A549 (cell line): ENCODE data around the gene TPSG1. TPM values are rescaled to one million over a fixed set of nuclear protein-coding genes. Genes with fewer than 3 reads are reported as not detected.

Source experiments
- ATAC-seq, 2 experiments: fragments of 200-7000 bp in 1 of 2; fragments of >200 bp in 1 of 2; cut with Nextera tagmentation in 1 of 2; cut with Tn5 transposase in 1 of 2; 3 replicates each; pipeline versions ENCODE4 v1.8.0 to v1.9.1; 2018 to 2020; ENCODE audit warnings: mild to moderate bottlenecking in 1 of 2, moderate library complexity in 1 of 2
- CTCF ChIA-PET: fragments of 300-600 bp; sonication (Branson Sonifier 250); formaldehyde crosslinking; extraction: SDS; loops from one replicate; lab custom pipeline; 2021; ENCODE audit warnings: antibody characterized with exemption, inconsistent platforms; lab: Yijun Ruan, JAX
- POLR2A ChIA-PET: fragments of 350-600 bp; formaldehyde crosslinking; extraction: SDS; loops from one replicate; lab custom pipeline; 2021; ENCODE audit warnings: antibody characterized with exemption, inconsistent platforms; lab: Yijun Ruan, JAX
- DNase-seq, 2 experiments: peaks; one replicate each; pipeline versions ENCODE4 v3.0.0 to v3.0.0-alpha.2; 2011 to 2016; ENCODE audit warnings: low read depth in 1 of 2, low spot score in 1 of 2
- FAIRE-seq: peaks from 2 replicates; lab custom pipeline; 2011; peaks lifted over from hg19 to GRCh38; lab: Jason Lieb, UNC
- H3K27ac ChIP-seq, 2 experiments: fragments of >200 bp; sonication (Bioruptor Twin); formaldehyde crosslinking; 3 replicates each; pipeline ENCODE4 v1.5.1; 2016 to 2017
- H3K4me1 ChIP-seq: fragments of >200 bp; sonication (Bioruptor Twin); formaldehyde crosslinking; 3 replicates; pipeline ENCODE4 v1.6.1; 2016
- H3K4me2 ChIP-seq: fragments of >200 bp; sonication (Bioruptor Twin); formaldehyde crosslinking; 3 replicates; pipeline ENCODE4 v1.6.1; 2016
- H3K4me3 ChIP-seq: fragments of >200 bp; sonication (Bioruptor Twin); formaldehyde crosslinking; 3 replicates; pipeline ENCODE4 v1.5.1; 2016
- H3K9me3 ChIP-seq: fragments of >200 bp; sonication (Bioruptor Twin); formaldehyde crosslinking; 3 replicates; pipeline ENCODE4 v1.6.1; 2016
- BHLHE40 ChIP-seq: IDR thresholded peaks from 2 replicates; pipeline ENCODE4 v1.6.1; 2012; ENCODE audit warnings: low read depth, low read length, inconsistent platforms
- E2F6 ChIP-seq: IDR thresholded peaks from 2 replicates; pipeline ENCODE4 v1.6.1; 2012; ENCODE audit warnings: low read depth, borderline replicate concordance
- EHF ChIP-seq: fragments of 250-450 bp; sonication (Bioruptor Pico); IDR thresholded peaks from 2 replicates; pipeline ENCODE4 v1.5.0; 2020; ENCODE audit warnings: mild to moderate bottlenecking
- ELK1 ChIP-seq: fragments of 150-350 bp; IDR thresholded peaks from 2 replicates; pipeline ENCODE4 v1.6.1; 2014; ENCODE audit warnings: low read depth, mild to moderate bottlenecking, low read length
- EP300 ChIP-seq, 2 experiments: fragments of >200 bp; sonication (Bioruptor Twin); formaldehyde crosslinking; IDR thresholded peaks; 2 replicates in 1 of 2; 3 replicates in 1 of 2; pipeline ENCODE4 v1.6.1; 2016 to 2017
- FOSB ChIP-seq: fragments of 250-450 bp; sonication (Bioruptor Pico); IDR thresholded peaks from 2 replicates; pipeline ENCODE4 v1.5.0; 2020; ENCODE audit warnings: mild to moderate bottlenecking, moderate library complexity
- GATA3 ChIP-seq: IDR thresholded peaks from 2 replicates; pipeline ENCODE4 v1.6.1; 2012; ENCODE audit warnings: borderline replicate concordance
- HEYL ChIP-seq: fragments of 250-450 bp; sonication (Bioruptor Pico); IDR thresholded peaks from 2 replicates; pipeline ENCODE4 v1.8.0; 2021; ENCODE audit warnings: mild to moderate bottlenecking, moderate library complexity
- HOXB5 ChIP-seq: fragments of 250-450 bp; sonication (Bioruptor Pico); IDR thresholded peaks from 2 replicates; pipeline ENCODE4 v1.5.0; 2020; ENCODE audit warnings: mild to moderate bottlenecking, moderate library complexity
- JUNB ChIP-seq: fragments of >200 bp; sonication (Bioruptor Twin); formaldehyde crosslinking; IDR thresholded peaks from 2 replicates; pipeline ENCODE4 v1.6.1; 2016
- KDM1A ChIP-seq: fragments of 200-600 bp; sonication (generic); IDR thresholded peaks from 2 replicates; pipeline ENCODE4 v1.6.1; 2016; ENCODE audit warnings: low read depth, mild to moderate bottlenecking
- MAX ChIP-seq: IDR thresholded peaks from 2 replicates; pipeline ENCODE4 v1.6.1; 2012
- MAZ ChIP-seq: fragments of 150-350 bp; IDR thresholded peaks from 2 replicates; pipeline ENCODE4 v1.6.1; 2014; ENCODE audit warnings: antibody characterized with exemption, low read depth, low read length, borderline replicate concordance
- NFE2L2 ChIP-seq: fragments of 150-350 bp; conservative IDR thresholded peaks from 2 replicates; pipeline ENCODE4 v1.6.1; 2014; ENCODE audit warnings: low read length
- NPAS2 ChIP-seq: fragments of 250-450 bp; sonication (Bioruptor Pico); IDR thresholded peaks from 2 replicates; pipeline ENCODE4 v1.8.0; 2022; ENCODE audit warnings: mild to moderate bottlenecking, moderate library complexity, borderline replicate concordance
- PHF8 ChIP-seq: fragments of 200-600 bp; sonication (generic); IDR thresholded peaks from 2 replicates; pipeline ENCODE4 v1.6.1; 2016; ENCODE audit warnings: low read depth, mild to moderate bottlenecking, antibody characterized with exemption, moderate library complexity, borderline replicate concordance
- POLR2A ChIP-seq: IDR thresholded peaks from 2 replicates; pipeline ENCODE4 v1.6.1; 2012; ENCODE audit warnings: mild to moderate bottlenecking, low read length
- POLR2AphosphoS2 ChIP-seq: conservative IDR thresholded peaks from 2 replicates; pipeline ENCODE4 v1.6.1; 2012; ENCODE audit warnings: low read length, improper control_type of control experiment, inconsistent platforms
- RAD21 ChIP-seq, 2 experiments: fragments of >200 bp in 1 of 2; sonication (Bioruptor Twin) in 1 of 2; formaldehyde crosslinking in 1 of 2; IDR thresholded peaks in 1 of 2; conservative IDR thresholded peaks in 1 of 2; 2 replicates in 1 of 2; 3 replicates in 1 of 2; pipeline ENCODE4 v1.6.1; 2012 to 2018; ENCODE audit warnings: inconsistent platforms in 1 of 2
- RCOR1 ChIP-seq: fragments of 150-350 bp; IDR thresholded peaks from 2 replicates; pipeline ENCODE4 v1.6.1; 2014; ENCODE audit warnings: antibody characterized with exemption, low read length, low read depth
- TP53 ChIP-seq: fragments of 250-450 bp; sonication (Bioruptor Pico); IDR thresholded peaks from 2 replicates; pipeline ENCODE4 v1.5.0; 2021; ENCODE audit warnings: mild to moderate bottlenecking, moderate library complexity
- ZSCAN20 ChIP-seq: fragments of 250-450 bp; sonication (Bioruptor Pico); IDR thresholded peaks from 2 replicates; pipeline ENCODE4 v1.8.0; 2022; ENCODE audit warnings: mild to moderate bottlenecking, moderate library complexity
- WGBS: methylation state at CpG from one replicate; pipeline ENCODE4 v1.1.6; 2017; ENCODE audit errors: missing lambda C conversion rate; 5-methylcytosine and 5-hydroxymethylcytosine counted together
- polyA plus RNA-seq, 4 experiments: library from polyadenylated mRNA; depleted of rRNA in 3 of 4; stranded (reverse); fragments of >200 nt; fragmentation: RNase III in 1 of 4; extraction: RNeasy Plus Mini Kit Qiagen cat#74134 plus additional on column Dnase treatment in 1 of 4; gene quantifications; 2 replicates in 3 of 4; 3 replicates in 1 of 4; pipeline ENCODE4 v1.2.3, GENCODE V29; 2011 to 2017
- TF ChIP-seq, protein P1 (sequence below): fragments of >200 bp; sonication (Bioruptor Twin); formaldehyde crosslinking; IDR thresholded peaks from 3 replicates; pipeline ENCODE4 v1.6.1; 2016
- TF ChIP-seq, protein P2 (sequence below): fragments of 250-450 bp; sonication (Bioruptor Pico); IDR thresholded peaks from 2 replicates; pipeline ENCODE4 v1.5.0; 2020; ENCODE audit warnings: low read depth, mild to moderate bottlenecking, moderate library complexity
- TF ChIP-seq, protein P3 (sequence below): fragments of >200 bp; sonication (Bioruptor Twin); formaldehyde crosslinking; IDR thresholded peaks from 3 replicates; pipeline ENCODE4 v1.5.1; 2016
- TF ChIP-seq, protein P4 (sequence below): IDR thresholded peaks from 2 replicates; pipeline ENCODE4 v1.6.1; 2012

The TPSG1 gene
- polyA plus RNA-seq, 2 of the 4 experiments (the other 2 are of a cell fraction), result not detected

- ChIA-PET CTCF (no interaction called here), POLR2A (no interaction called here)
- 9% methylated on average over 8 of the region's 42 CpGs for WGBS
- TF ChIP-seq NFE2L2 (no peak), POLR2AphosphoS2 (no peak), EP300 (IDR thresholded peaks at IDR 0.05) (no peak), MAX (no peak), PHF8 (no peak), FOSB (CRISPR knock-in tag) (no peak), ZSCAN20 (no peak), HEYL (CRISPR knock-in tag) (no peak), RCOR1 (no peak), GATA3 (no peak), NPAS2 (CRISPR knock-in tag) (no peak), HOXB5 (CRISPR knock-in tag) (no peak), EHF (CRISPR knock-in tag) (no peak), POLR2A (no peak)
- TF ChIP-seq, protein P1, sequence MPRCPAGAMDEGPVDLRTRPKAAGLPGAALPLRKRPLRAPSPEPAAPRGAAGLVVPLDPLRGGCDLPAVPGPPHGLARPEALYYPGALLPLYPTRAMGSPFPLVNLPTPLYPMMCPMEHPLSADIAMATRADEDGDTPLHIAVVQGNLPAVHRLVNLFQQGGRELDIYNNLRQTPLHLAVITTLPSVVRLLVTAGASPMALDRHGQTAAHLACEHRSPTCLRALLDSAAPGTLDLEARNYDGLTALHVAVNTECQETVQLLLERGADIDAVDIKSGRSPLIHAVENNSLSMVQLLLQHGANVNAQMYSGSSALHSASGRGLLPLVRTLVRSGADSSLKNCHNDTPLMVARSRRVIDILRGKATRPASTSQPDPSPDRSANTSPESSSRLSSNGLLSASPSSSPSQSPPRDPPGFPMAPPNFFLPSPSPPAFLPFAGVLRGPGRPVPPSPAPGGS, result no peak
- TF ChIP-seq, protein P2, sequence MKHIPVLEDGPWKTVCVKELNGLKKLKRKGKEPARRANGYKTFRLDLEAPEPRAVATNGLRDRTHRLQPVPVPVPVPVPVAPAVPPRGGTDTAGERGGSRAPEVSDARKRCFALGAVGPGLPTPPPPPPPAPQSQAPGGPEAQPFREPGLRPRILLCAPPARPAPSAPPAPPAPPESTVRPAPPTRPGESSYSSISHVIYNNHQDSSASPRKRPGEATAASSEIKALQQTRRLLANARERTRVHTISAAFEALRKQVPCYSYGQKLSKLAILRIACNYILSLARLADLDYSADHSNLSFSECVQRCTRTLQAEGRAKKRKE (CRISPR knock-in tag), result no peak
- Histone ChIP-seq H3K4me3 (peak overlapping the region; percentile 18; the same call in 2 of the 3 replicates), H3K4me2 (peak overlapping the region; percentile 78), H3K4me1 (0 out of 3 replicates have a peak, but pooled peaks cover 5% of the 10 kb centered on the region), H3K9me3 (no peaks in the 10 kb centered on the region), H3K27ac (peak overlapping the region in 1 of 2 experiments; percentile 55; a peak in 2 of 6 replicates)
- FAIRE-seq (no peak), DNase-seq (no peak), ATAC-seq (peak in 1 of 2 experiments; percentile 4; a peak in 3 of 6 replicates)
Measured at GRCh38 chr16:1258906-1259759, 34.1 kb upstream of the TPSG1 start.

DNA sequence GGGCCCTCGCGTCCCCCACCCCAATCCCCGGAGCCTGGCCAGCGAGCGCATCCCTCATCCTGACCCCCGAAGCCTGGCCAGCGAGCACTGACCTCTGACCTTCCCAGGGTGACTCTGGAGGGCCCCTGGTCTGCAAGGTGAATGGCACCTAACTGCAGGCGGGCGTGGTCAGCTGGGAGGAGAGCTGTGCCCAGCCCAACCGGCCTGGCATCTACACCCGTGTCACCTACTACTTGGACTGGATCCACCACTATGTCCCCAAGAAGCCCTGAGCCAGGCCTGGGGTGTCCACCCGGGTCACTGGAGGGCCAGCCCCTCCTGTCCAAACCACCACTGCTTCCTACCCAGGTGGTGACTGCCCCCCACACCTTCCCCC is 33.1 kb upstream of the TPSG1 start:
- ATAC-seq (no peak), FAIRE-seq (no peak), DNase-seq (no peak)
- Histone ChIP-seq H3K4me2 (no peak overlapping the region), H3K4me3 (no peak overlapping the region), H3K4me1 (0 out of 3 replicates have a peak, but pooled peaks cover 5% of the 10 kb centered on the region), H3K9me3 (no peaks in the 10 kb centered on the region), H3K27ac (no peak overlapping the region)
- POLR2A ChIA-PET, result no interaction called here
- CTCF ChIA-PET, result interaction anchor here (0.6 to 1.5 kb wide), 2 partner anchors 11 to 199 kb away, joined by 3 to 4 read pairs; no protein-coding TSS in a partner anchor
- WGBS, result 33% methylated on average over 10 of the region's 12 CpGs
- TF ChIP-seq RAD21 (conservative IDR thresholded peaks at IDR 0.05 in 1 of 2, IDR thresholded peaks at IDR 0.05 in 1 of 2) (no peak), MAZ (no peak), HEYL (CRISPR knock-in tag) (no peak), GATA3 (no peak), EHF (CRISPR knock-in tag) (no peak), E2F6 (no peak), KDM1A (no peak), JUNB (no peak), MAX (no peak), NPAS2 (CRISPR knock-in tag) (no peak), TP53 (CRISPR knock-in tag) (no peak), BHLHE40 (no peak), ELK1 (no peak)
- TF ChIP-seq, protein P3, sequence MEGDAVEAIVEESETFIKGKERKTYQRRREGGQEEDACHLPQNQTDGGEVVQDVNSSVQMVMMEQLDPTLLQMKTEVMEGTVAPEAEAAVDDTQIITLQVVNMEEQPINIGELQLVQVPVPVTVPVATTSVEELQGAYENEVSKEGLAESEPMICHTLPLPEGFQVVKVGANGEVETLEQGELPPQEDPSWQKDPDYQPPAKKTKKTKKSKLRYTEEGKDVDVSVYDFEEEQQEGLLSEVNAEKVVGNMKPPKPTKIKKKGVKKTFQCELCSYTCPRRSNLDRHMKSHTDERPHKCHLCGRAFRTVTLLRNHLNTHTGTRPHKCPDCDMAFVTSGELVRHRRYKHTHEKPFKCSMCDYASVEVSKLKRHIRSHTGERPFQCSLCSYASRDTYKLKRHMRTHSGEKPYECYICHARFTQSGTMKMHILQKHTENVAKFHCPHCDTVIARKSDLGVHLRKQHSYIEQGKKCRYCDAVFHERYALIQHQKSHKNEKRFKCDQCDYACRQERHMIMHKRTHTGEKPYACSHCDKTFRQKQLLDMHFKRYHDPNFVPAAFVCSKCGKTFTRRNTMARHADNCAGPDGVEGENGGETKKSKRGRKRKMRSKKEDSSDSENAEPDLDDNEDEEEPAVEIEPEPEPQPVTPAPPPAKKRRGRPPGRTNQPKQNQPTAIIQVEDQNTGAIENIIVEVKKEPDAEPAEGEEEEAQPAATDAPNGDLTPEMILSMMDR, result no peak
- TF ChIP-seq, protein P4, sequence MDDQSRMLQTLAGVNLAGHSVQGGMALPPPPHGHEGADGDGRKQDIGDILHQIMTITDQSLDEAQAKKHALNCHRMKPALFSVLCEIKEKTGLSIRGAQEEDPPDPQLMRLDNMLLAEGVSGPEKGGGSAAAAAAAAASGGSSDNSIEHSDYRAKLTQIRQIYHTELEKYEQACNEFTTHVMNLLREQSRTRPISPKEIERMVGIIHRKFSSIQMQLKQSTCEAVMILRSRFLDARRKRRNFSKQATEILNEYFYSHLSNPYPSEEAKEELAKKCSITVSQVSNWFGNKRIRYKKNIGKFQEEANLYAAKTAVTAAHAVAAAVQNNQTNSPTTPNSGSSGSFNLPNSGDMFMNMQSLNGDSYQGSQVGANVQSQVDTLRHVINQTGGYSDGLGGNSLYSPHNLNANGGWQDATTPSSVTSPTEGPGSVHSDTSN, result no peak
- TF ChIP-seq, protein P2 (CRISPR knock-in tag), result no peak
